CD8-positive, alpha-beta memory T cell (primary cell): ENCODE data around the gene ANTKMT. TPM values are rescaled to one million over a fixed set of nuclear protein-coding genes. Genes with fewer than 3 reads are reported as not detected.
"Not testable (repeated sequence)": the region's sequence is repeated elsewhere in the genome, so short reads cannot be mapped to it uniquely, and the experiment has no call there.

Experiments
- CTCF ChIA-PET: fragments of 350-600 bp; sonication (Branson Sonifier 250); formaldehyde crosslinking; loops from one replicate; lab custom pipeline; 2021; ENCODE audit warnings: antibody characterized with exemption; lab: Charles Lee
- POLR2A ChIA-PET: fragments of 350-600 bp; sonication (Branson Sonifier 250); formaldehyde crosslinking; loops from one replicate; lab custom pipeline; 2021; ENCODE audit warnings: antibody characterized with exemption; lab: Charles Lee
- DNase-seq, 5 donors: peaks; one replicate each; pipeline versions ENCODE4 v3.0.0 to v3.0.0-alpha.2; 2020 to 2022; ENCODE audit warnings: mixed read lengths in 1 of 5
- H3K27ac ChIP-seq: one replicate; pipeline ENCODE4 v1.7.0; 2013; ENCODE audit warnings: low read depth, mild to moderate bottlenecking, low read length, moderate library complexity
- H3K27me3 ChIP-seq: 2 replicates; pipeline ENCODE4 v1.7.0; 2013; ENCODE audit warnings: low read length, mild to moderate bottlenecking; ENCODE audit not compliant: insufficient read depth, poor library complexity, severe bottlenecking
- H3K36me3 ChIP-seq: 2 replicates; pipeline ENCODE4 v1.7.0; 2013; ENCODE audit warnings: mild to moderate bottlenecking, low read length, moderate library complexity; ENCODE audit not compliant: insufficient read depth
- H3K4me1 ChIP-seq: 2 replicates; pipeline ENCODE4 v1.7.0; 2013; ENCODE audit warnings: mild to moderate bottlenecking, low read length, moderate library complexity; ENCODE audit not compliant: insufficient read depth
- H3K4me3 ChIP-seq: 2 replicates; pipeline ENCODE4 v1.7.0; 2013; ENCODE audit warnings: mild to moderate bottlenecking, low read length
- H3K9me3 ChIP-seq: 2 replicates; pipeline ENCODE4 v1.7.0; 2013; ENCODE audit warnings: mild to moderate bottlenecking, low read length
- H3K27ac Mint-ChIP-seq, 8 donors: one replicate each; pipeline ENCODE4 v1.8.0; 2020 to 2021; ENCODE audit warnings: mixed read lengths in 8 of 8, mild to moderate bottlenecking in 6 of 8, inconsistent platforms in 3 of 8, moderate library complexity in 3 of 8
- H3K27me3 Mint-ChIP-seq, 2 donors: one replicate each; pipeline ENCODE4 v1.8.0; 2020 to 2021; ENCODE audit warnings: mixed read lengths in 2 of 2, mild to moderate bottlenecking in 1 of 2, moderate library complexity in 1 of 2
- H3K36me3 Mint-ChIP-seq, 3 donors: one replicate each; pipeline ENCODE4 v1.8.0; 2020 to 2021; ENCODE audit warnings: mixed read lengths in 3 of 3, inconsistent platforms in 1 of 3, mild to moderate bottlenecking in 1 of 3
- H3K4me1 Mint-ChIP-seq, 3 donors: one replicate each; pipeline ENCODE4 v1.8.0; 2020 to 2021; ENCODE audit warnings: mixed read lengths in 3 of 3, inconsistent platforms in 1 of 3, mild to moderate bottlenecking in 1 of 3
- H3K4me3 Mint-ChIP-seq, 7 donors: one replicate each; pipeline ENCODE4 v1.8.0; 2020 to 2021; ENCODE audit warnings: mixed read lengths in 7 of 7, mild to moderate bottlenecking in 6 of 7, moderate library complexity in 4 of 7, inconsistent platforms in 2 of 7
- H3K9me3 Mint-ChIP-seq, 5 donors: one replicate each; pipeline ENCODE4 v1.8.0; 2020 to 2022; ENCODE audit warnings: mixed read lengths in 5 of 5, mild to moderate bottlenecking in 3 of 5, moderate library complexity in 2 of 5, inconsistent platforms in 1 of 5
- polyA plus RNA-seq: library from polyadenylated mRNA; unstranded; fragments of 300-500 nt; fragmentation: Illumina TruSeq; gene quantifications from one replicate; pipeline ENCODE4 v1.2.3, GENCODE V29; 2021
- total RNA-seq, 2 experiments: library from RNA; stranded (reverse); gene quantifications; one replicate each; pipeline ENCODE4 v1.2.3, GENCODE V29; 2021

Gene ANTKMT
- total and polyA plus RNA-seq, 3 experiments from 2014 or later, result 64.2 to 127 (median 72.0) TPM

GRCh38 chr16:736936-737481 is 16.1 kb downstream of the ANTKMT start:
- Mint-ChIP-seq H3K9me3 (no peaks in the 10 kb centered on the region), H3K27ac (peak overlapping the region in 1 of 8 donors; percentile 76), H3K36me3 (peaks cover 0 to 45% (median 2%) of the 10 kb centered on the region in 3 donors), H3K4me3 (no peak overlapping the region), H3K4me1 (peaks cover 0 to 15% (median 1%) of the 10 kb centered on the region in 3 donors), H3K27me3 (no peaks in the 10 kb centered on the region)
- no peaks in the 10 kb centered on the region for H3K27me3 ChIP-seq
- H3K27ac ChIP-seq, result peak overlapping the region; percentile 38
- H3K4me3 ChIP-seq, result no peak overlapping the region
- ChIA-PET CTCF (interaction anchor here (18.9 kb wide), 1 partner anchor 20 kb away, joined by 332 read pairs; the partner anchor contains the start of genes ANTKMT, CCDC78, HAGHL and METRN), POLR2A (interaction anchor here (0.7 to 2.3 kb wide), 3 partner anchors 16 to 43 kb away, joined by 3 to 8 read pairs (median 4); partner anchors contain the start of gene ANTKMT)
- DNase-seq, result no peak
- no peaks in the 10 kb centered on the region for H3K9me3 ChIP-seq
- H3K36me3 ChIP-seq, result peaks cover 19% of the 10 kb centered on the region
- peaks cover 10% of the 10 kb centered on the region for H3K4me1 ChIP-seq

DNA sequence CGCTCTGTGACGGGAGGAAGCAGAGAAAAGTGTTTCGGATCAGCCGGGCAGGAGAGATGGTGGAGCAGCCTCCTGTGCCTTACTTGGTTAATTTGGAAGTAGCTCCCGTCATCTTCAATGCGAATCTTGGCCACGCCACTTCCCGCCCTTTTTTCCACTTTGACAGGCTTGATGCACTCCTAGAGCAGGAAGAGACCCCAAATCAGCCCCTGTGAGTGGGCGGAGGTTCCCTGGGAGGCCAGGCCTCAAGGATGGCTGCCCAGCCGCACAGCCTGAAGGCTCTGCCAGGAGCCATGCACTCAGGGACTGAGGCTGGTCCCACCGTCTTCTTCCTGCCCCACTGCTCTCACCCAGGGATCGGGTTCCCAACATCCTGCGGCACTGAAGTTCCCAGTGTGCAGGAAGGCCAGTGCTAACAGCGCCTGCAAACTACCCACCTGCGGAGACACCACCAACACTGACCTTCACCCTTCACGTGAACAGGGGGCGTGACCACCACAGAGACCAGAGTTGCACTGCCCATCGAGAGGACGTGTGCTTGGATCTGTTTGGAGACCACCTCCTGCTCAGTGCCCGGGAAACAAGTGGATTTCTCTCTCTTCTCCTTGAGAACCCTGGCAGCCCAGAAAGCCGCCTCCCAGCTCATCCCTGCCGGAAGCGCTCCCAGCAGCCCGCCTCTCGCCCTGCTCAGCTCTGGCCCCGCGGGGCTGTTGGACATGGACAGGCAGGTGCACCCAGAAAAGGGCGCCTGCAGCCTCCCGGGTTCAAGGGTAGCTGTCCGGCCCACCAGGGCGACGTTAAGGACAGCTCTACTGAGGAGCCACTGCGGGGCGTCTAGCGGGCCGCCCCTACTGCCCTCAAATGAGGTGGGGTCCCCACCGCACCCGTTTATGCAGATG is 18.9 kb downstream of the ANTKMT start:
- peaks cover 9% of the 10 kb centered on the region for H3K36me3 ChIP-seq
- Mint-ChIP-seq H3K9me3 (no peaks in the 10 kb centered on the region), H3K36me3 (peaks cover 0 to 35% (median 2%) of the 10 kb centered on the region in 3 donors), H3K27me3 (no peaks in the 10 kb centered on the region), H3K4me1 (peaks cover 0 to 15% (median 1%) of the 10 kb centered on the region in 3 donors), H3K4me3 (peak overlapping the region; percentile 48 to 92 (median 73)), H3K27ac (peak overlapping the region in 4 of 8 donors; percentile 50 to 77 (median 64))
- no peaks in the 10 kb centered on the region for H3K9me3 ChIP-seq
- H3K27me3 ChIP-seq, result no peaks in the 10 kb centered on the region
- H3K27ac ChIP-seq, result peak overlapping the region; percentile 78
- ChIA-PET POLR2A (interaction anchor here (1.3 to 2.3 kb wide), 4 partner anchors 12 to 45 kb away, joined by 4 to 9 read pairs (median 4); partner anchors contain the start of gene ANTKMT), CTCF (interaction anchor here (0.6 to 18.9 kb wide), 10 partner anchors 8 to 64 kb away, joined by 3 to 332 read pairs (median 6); partner anchors contain the start of genes ANTKMT, CCDC78, CHTF18 and HAGHL)
- H3K4me1 ChIP-seq, result peaks cover 10% of the 10 kb centered on the region
- DNase-seq, result no peak
- peak overlapping the region; percentile 71 for H3K4me3 ChIP-seq

DNA sequence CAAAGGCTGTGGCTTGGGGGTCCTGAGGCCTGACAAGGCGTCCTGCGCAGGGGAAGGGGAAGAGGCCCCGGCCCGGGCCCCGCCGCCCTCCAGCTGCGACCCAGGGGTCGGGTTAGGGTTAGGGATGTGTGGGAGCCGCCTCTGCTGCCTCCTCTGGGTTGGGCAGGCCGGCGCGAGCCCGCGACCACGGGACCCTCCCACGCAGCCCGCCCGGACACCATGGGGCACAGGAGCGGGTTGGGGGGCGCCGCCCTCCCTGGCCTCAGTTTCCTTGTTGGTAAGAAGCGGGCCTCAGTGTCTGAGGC is 19.5 kb downstream of the ANTKMT start:
- peaks cover 10% of the 10 kb centered on the region for H3K4me1 ChIP-seq
- H3K27me3 Mint-ChIP-seq, result no peaks in the 10 kb centered on the region
- peaks cover 0 to 15% (median 1%) of the 10 kb centered on the region in 3 donors for H3K4me1 Mint-ChIP-seq
- DNase-seq, result no peak
- H3K9me3 ChIP-seq, result no peaks in the 10 kb centered on the region
- H3K36me3 Mint-ChIP-seq, result peaks cover 0 to 30% (median under 1%) of the 10 kb centered on the region in 3 donors
- H3K27me3 ChIP-seq, result no peaks in the 10 kb centered on the region
- no peaks in the 10 kb centered on the region for H3K9me3 Mint-ChIP-seq
- H3K4me3 ChIP-seq, result peak overlapping the region; percentile 71
- ChIA-PET POLR2A (interaction anchor here (1.0 to 2.3 kb wide), 5 partner anchors 12 to 45 kb away, joined by 4 to 9 read pairs (median 5); partner anchors contain the start of genes ANTKMT and METRN), CTCF (interaction anchor here (0.6 to 18.9 kb wide), 10 partner anchors 8 to 64 kb away, joined by 3 to 332 read pairs (median 6); partner anchors contain the start of genes ANTKMT, CCDC78, CHTF18 and HAGHL)
- peaks cover 9% of the 10 kb centered on the region for H3K36me3 ChIP-seq
- H3K4me3 Mint-ChIP-seq, result peak overlapping the region; percentile 70 to 92 (median 81)
- peak overlapping the region; percentile 78 for H3K27ac ChIP-seq
- H3K27ac Mint-ChIP-seq, result peak overlapping the region in 4 of 8 donors; percentile 30 to 77 (median 38)

DNA sequence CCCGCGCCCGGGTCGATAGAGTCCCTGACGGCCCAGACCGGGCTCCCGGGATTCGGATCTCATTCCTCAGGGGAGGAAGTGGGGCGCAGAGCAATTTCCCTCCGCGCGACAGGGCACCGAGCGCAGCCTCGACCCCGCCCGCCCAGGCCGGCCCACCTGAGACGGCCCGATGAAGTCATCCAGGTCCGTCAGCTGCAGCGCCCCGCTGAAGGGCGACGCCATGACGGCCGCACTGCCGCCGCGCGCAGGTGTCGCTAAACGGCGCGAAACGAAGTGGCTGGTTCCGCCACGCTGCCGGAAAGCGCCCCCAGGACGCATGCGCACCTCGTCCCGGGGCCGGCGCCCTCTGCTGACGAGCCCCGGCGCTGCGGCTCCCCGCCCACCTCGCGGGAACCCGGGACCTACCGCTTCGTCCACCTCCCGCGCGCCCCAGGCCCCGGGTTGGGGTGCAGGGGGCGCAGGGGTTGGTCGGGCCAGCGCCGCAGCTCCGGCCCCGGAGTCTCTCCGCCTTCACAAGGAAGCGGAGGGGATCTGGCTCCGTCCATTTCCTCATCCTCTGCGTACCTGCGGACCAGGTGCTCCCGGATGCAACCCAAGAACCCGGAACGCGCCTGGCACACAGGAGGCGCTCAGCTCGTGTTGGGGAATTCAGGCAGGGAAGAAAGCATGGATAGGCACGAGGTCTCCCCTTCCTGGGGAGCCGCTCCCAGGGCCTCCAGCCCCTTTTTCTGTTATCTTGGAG is 20.0 kb downstream of the ANTKMT start, which contains the start of gene CIAO3:
Gene CIAO3, minus strand, starts transcription at position 234 of the 742 bp plus-strand sequence. Its CDS starts 12 bp downstream, at position 222.
- H3K9me3 ChIP-seq, result no peaks in the 10 kb centered on the region
- H3K36me3 Mint-ChIP-seq, result peaks cover 0 to 26% (median 0%) of the 10 kb centered on the region in 3 donors
- peak within 1 kb of the TSS; percentile 71 to 92 (median 81) for H3K4me3 Mint-ChIP-seq
- H3K27me3 ChIP-seq, result no peaks in the 10 kb centered on the region
- no peaks in the 10 kb centered on the region for H3K9me3 Mint-ChIP-seq
- H3K4me1 Mint-ChIP-seq, result peaks cover 0 to 15% (median 1%) of the 10 kb centered on the region in 3 donors
- H3K4me3 ChIP-seq, result peak within 1 kb of the TSS; percentile 71
- peak within 1 kb of the TSS; percentile 78 for H3K27ac ChIP-seq
- H3K4me1 ChIP-seq, result peaks cover 10% of the 10 kb centered on the region
- CTCF ChIA-PET, result interaction anchor here (0.6 to 18.9 kb wide), 13 partner anchors 9 to 65 kb away, joined by 3 to 332 read pairs (median 4); partner anchors contain the start of genes ANTKMT, CCDC78, CHTF18 and HAGHL
- POLR2A ChIA-PET, result interaction anchor here (0.7 to 2.3 kb wide), 6 partner anchors 13 to 46 kb away, joined by 3 to 9 read pairs (median 4); partner anchors contain the start of genes ANTKMT, CCDC78 and METRN
- peak within 1 kb of the TSS in 5 of 8 donors; percentile 45 to 87 (median 57) for H3K27ac Mint-ChIP-seq
- DNase-seq, result peak; percentile 86 to 95 (median 89)
- H3K36me3 ChIP-seq, result peaks cover 5% of the 10 kb centered on the region
- H3K27me3 Mint-ChIP-seq, result no peaks in the 10 kb centered on the region

- Mint-ChIP-seq H3K27ac (peak overlapping the region in 3 of 8 donors; percentile 32 to 87 (median 45)), H3K27me3 (no peaks in the 10 kb centered on the region), H3K4me3 (peak overlapping the region in 6 of 7 donors; percentile 34 to 85 (median 72)), H3K9me3 (no peaks in the 10 kb centered on the region), H3K36me3 (peaks cover 0 to 14% (median 0%) of the 10 kb centered on the region in 3 donors), H3K4me1 (peaks cover 0 to 15% (median 1%) of the 10 kb centered on the region in 3 donors)
- Histone ChIP-seq H3K4me1 (peaks cover 10% of the 10 kb centered on the region), H3K27ac (no peak overlapping the region), H3K9me3 (no peaks in the 10 kb centered on the region), H3K4me3 (no peak overlapping the region), H3K27me3 (no peaks in the 10 kb centered on the region), H3K36me3 (peaks cover 3% of the 10 kb centered on the region)
- DNase-seq, result no peak
- ChIA-PET POLR2A (no interaction called here), CTCF (interaction anchor here (1.0 to 18.9 kb wide), 6 partner anchors 8 to 30 kb away, joined by 3 to 332 read pairs (median 6); partner anchors contain the start of genes ANTKMT, CCDC78, HAGHL and METRN)
These were observed 21.2 kb downstream of the ANTKMT start for GRCh38 chr16:741986-742629.

DNA sequence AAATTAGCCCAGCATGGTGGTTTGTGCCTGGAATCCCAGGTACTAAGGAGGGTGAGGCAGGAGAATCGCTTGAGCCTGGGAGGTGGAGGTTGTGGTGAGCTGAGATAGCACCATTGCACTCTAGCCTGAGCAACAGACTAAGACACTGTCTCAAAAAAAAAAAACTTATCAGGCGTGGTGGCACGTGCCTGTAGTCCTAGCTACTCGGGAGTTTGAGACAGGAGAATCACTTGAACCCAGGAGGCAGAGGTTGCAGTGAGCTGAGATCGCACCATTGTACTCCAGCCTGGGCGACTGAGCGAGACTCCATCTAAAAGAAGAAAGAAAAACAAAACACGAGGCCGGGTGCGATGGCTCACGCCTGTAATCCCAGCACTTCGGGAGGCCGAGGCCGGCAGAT is 21.9 kb downstream of the ANTKMT start:
- H3K4me3 ChIP-seq, result not testable (repeated sequence)

More for the DNA sequence above, 21.9 kb downstream of the ANTKMT start:
- POLR2A ChIA-PET, H3K27ac Mint-ChIP-seq, H3K27ac ChIP-seq, H3K36me3 ChIP-seq, H3K36me3 Mint-ChIP-seq, H3K9me3 ChIP-seq, H3K27me3 Mint-ChIP-seq, H3K27me3 ChIP-seq, DNase-seq, H3K9me3 Mint-ChIP-seq, H3K4me1 ChIP-seq: not testable (repeated sequence)
- Mint-ChIP-seq H3K4me1 (peaks cover 0 to 15% (median 1%) of the 10 kb centered on the region in 3 donors), H3K4me3 (peak overlapping the region in 1 of 7 donors; percentile 23)
- CTCF ChIA-PET, result interaction anchor here (1.4 to 18.9 kb wide), 2 partner anchors 12 to 26 kb away, joined by 4 to 332 read pairs; partner anchors contain the start of genes ANTKMT, CCDC78, HAGHL and METRN
